HCT116 (cell line): ENCODE results near the gene HIBADH. TPM values are rescaled to one million over a fixed set of nuclear protein-coding genes. Genes with fewer than 3 reads are reported as not detected.

Experiments used
- ATAC-seq: fragments of 200-7000 bp; cut with Tn5 transposase; 2 replicates; pipeline ENCODE4 v1.9.1; 2020; ENCODE audit warnings: mild to moderate bottlenecking, moderate library complexity
- BruUV-seq: library from RNA; stranded (reverse); fragments of 400-500 nt; replicated peaks from 2 replicates; lab custom pipeline; 2021; lab: Mats Ljungman, UMichigan
- CTCF ChIA-PET: fragments of 300-600 bp; sonication (Branson Sonifier 250); formaldehyde crosslinking; loops from one replicate; lab custom pipeline; 2021; ENCODE audit warnings: antibody characterized with exemption; lab: Charles Lee
- POLR2A ChIA-PET: fragments of 300-600, 350-600 bp; sonication (Branson Sonifier 250); formaldehyde crosslinking; loops from one replicate; lab custom pipeline; 2021; ENCODE audit warnings: antibody characterized with exemption; lab: Charles Lee
- RAD21 ChIA-PET, 2 experiments: fragments of 300-600 bp; sonication (Branson Sonifier 250); formaldehyde crosslinking; loops; one replicate each; lab custom pipeline; 2023; ENCODE audit warnings: low total read pairs in 2 of 2; ENCODE audit not compliant: uncharacterized antibody in 2 of 2, unreplicated experiment in 2 of 2, low non-redundant PET in 1 of 2; lab: Charles Lee
- DNase-seq: peaks from one replicate; pipeline ENCODE4 v3.0.0-alpha.2; 2010; ENCODE audit warnings: low read depth, low spot score
- H2AFZ ChIP-seq: fragments of 200-600 bp; shearing (Covaris generic), sonication (generic); 2 replicates; pipeline ENCODE4 v1.6.1; 2017; ENCODE audit warnings: low read depth, mixed run types, mixed read lengths, antibody characterized with exemption, low read length; ENCODE audit not compliant: poor library complexity, severe bottlenecking
- H3K27ac ChIP-seq: 2 replicates; pipeline ENCODE4 v1.5.1; 2012; ENCODE audit warnings: low read depth, low read length
- H3K27me3 ChIP-seq: fragments of 200-600 bp; sonication (generic); 2 replicates; pipeline ENCODE4 v1.6.1; 2016; ENCODE audit warnings: mixed run types, low read length, mixed read lengths; ENCODE audit not compliant: insufficient read depth
- H3K36me3 ChIP-seq, 2 experiments: fragments of 200-500 bp in 1 of 2; fragments of 200-600 bp in 1 of 2; sonication (Bioruptor generic) in 1 of 2; sonication (generic) in 1 of 2; 2 replicates each; pipeline versions ENCODE4 v1.5.1 to v1.6.1; 2014 to 2016; ENCODE audit warnings: low read length in 2 of 2, inconsistent platforms in 1 of 2, mixed read lengths in 1 of 2, mixed run types in 1 of 2; ENCODE audit not compliant: insufficient read depth in 2 of 2, control insufficient read depth in 1 of 2
- H3K4me1 ChIP-seq, 2 experiments: fragments of 200-600 bp in 1 of 2; sonication (generic) in 1 of 2; 2 replicates each; pipeline versions ENCODE4 v1.5.1 to v1.6.1; 2012 to 2017; ENCODE audit warnings: low read length in 2 of 2, inconsistent platforms in 1 of 2, mild to moderate bottlenecking in 1 of 2, mixed read lengths in 1 of 2, mixed run types in 1 of 2, moderate library complexity in 1 of 2; ENCODE audit not compliant: insufficient read depth in 2 of 2, control insufficient read depth in 1 of 2
- H3K4me2 ChIP-seq: fragments of 200-600 bp; sonication (generic); 2 replicates; pipeline ENCODE4 v1.6.1; 2017; ENCODE audit warnings: mixed run types, low read length, mixed read lengths
- H3K4me3 ChIP-seq, 2 experiments: fragments of 200-600 bp in 1 of 2; sonication (generic) in 1 of 2; replicated peaks in 1 of 2; 2 replicates each; pipeline ENCODE4 v1.5.1; 2011 to 2016; ENCODE audit warnings: low read length in 2 of 2, control low read depth in 1 of 2, low read depth in 1 of 2, mild to moderate bottlenecking in 1 of 2, mixed read lengths in 1 of 2, mixed run types in 1 of 2
- H3K79me2 ChIP-seq: fragments of 200-600 bp; sonication (generic); 2 replicates; pipeline ENCODE4 v1.6.1; 2017; ENCODE audit warnings: mild to moderate bottlenecking, mixed run types, low read length, moderate library complexity, mixed read lengths; ENCODE audit not compliant: insufficient read depth
- H3K9ac ChIP-seq: fragments of 200-600 bp; sonication (generic); 2 replicates; pipeline ENCODE4 v1.6.1; 2016; ENCODE audit warnings: low read length, mixed read lengths
- H3K9me2 ChIP-seq: fragments of 200-600 bp; sonication (generic), shearing (Covaris generic); 2 replicates; pipeline ENCODE4 v1.6.1; 2017; ENCODE audit warnings: mixed run types, mild to moderate bottlenecking, moderate library complexity; ENCODE audit not compliant: insufficient read depth
- H3K9me3 ChIP-seq, 2 experiments: fragments of 200-500 bp in 1 of 2; fragments of 200-600 bp in 1 of 2; sonication (Bioruptor generic) in 1 of 2; sonication (generic) in 1 of 2; 2 replicates each; pipeline ENCODE4 v1.6.1; 2014 to 2017; ENCODE audit warnings: low read length in 2 of 2, mixed read lengths in 2 of 2, inconsistent platforms in 1 of 2, low read depth in 1 of 2, mild to moderate bottlenecking in 1 of 2, mixed run types in 1 of 2, moderate library complexity in 1 of 2; ENCODE audit not compliant: control insufficient read depth in 1 of 2, insufficient read depth in 1 of 2
- H4K20me1 ChIP-seq: fragments of 200-600 bp; sonication (generic), shearing (Covaris generic); 2 replicates; pipeline ENCODE4 v1.6.1; 2017; ENCODE audit warnings: mixed run types, mild to moderate bottlenecking, moderate library complexity; ENCODE audit not compliant: insufficient read depth
- CEBPB ChIP-seq: IDR thresholded peaks from 2 replicates; pipeline ENCODE4 v1.6.1; 2012; ENCODE audit warnings: low read depth
- EZH2 ChIP-seq: fragments of 200-600 bp; sonication (generic); IDR thresholded peaks from 2 replicates; pipeline ENCODE4 v1.6.1; 2017; ENCODE audit warnings: antibody characterized with exemption, mixed run types
- JUND ChIP-seq: IDR thresholded peaks from 2 replicates; pipeline ENCODE4 v1.6.1; 2012
- POLR2A ChIP-seq: IDR thresholded peaks from 2 replicates; pipeline ENCODE4 v1.7.0; 2011; ENCODE audit warnings: borderline replicate concordance; ENCODE audit not compliant: insufficient read depth, insufficient read length; ENCODE audit errors: extremely low read depth
- POLR2AphosphoS5 ChIP-seq: IDR thresholded peaks from 2 replicates; pipeline ENCODE4 v1.6.1; 2011; ENCODE audit warnings: mild to moderate bottlenecking, low read depth, low read length, moderate library complexity
- RAD21 ChIP-seq: IDR thresholded peaks from 2 replicates; pipeline ENCODE4 v1.6.1; 2012; ENCODE audit warnings: low read depth, mild to moderate bottlenecking
- SIN3A ChIP-seq: IDR thresholded peaks from 2 replicates; pipeline ENCODE4 v1.6.1; 2012; ENCODE audit warnings: low read depth
- YY1 ChIP-seq: IDR thresholded peaks from 2 replicates; pipeline ENCODE4 v1.6.1; 2011; ENCODE audit warnings: low read length, low read depth, moderate library complexity, mild to moderate bottlenecking; ENCODE audit not compliant: insufficient replicate concordance; ENCODE audit errors: extremely low read depth
- ZFX ChIP-seq: fragments of 450-650 bp; IDR thresholded peaks from 2 replicates; pipeline ENCODE4 v1.6.1; 2017
- intact Hi-C: fragments of 100-400 bp; cut with micrococcal nuclease; formaldehyde crosslinking; loops from 2 replicates; pipeline ENCODE4 v1.10.0; 2022
- total RNA-seq: library from RNA; stranded (reverse); gene quantifications from one replicate; pipeline ENCODE4 v1.2.1, GENCODE V29; 2021; ENCODE audit not compliant: unreplicated experiment
- TF ChIP-seq, protein P1 (sequence below), 3 experiments: fragments of 200-600 bp in 1 of 3; sonication (generic) in 1 of 3; IDR thresholded peaks in 2 of 3; conservative IDR thresholded peaks in 1 of 3; 2 replicates each; pipeline ENCODE4 v1.5.1; 2012 to 2017; ENCODE audit warnings: low read depth in 2 of 3, low read length in 2 of 3, antibody characterized with exemption in 1 of 3, borderline replicate concordance in 1 of 3, control low read depth in 1 of 3, mild to moderate bottlenecking in 1 of 3, mixed read lengths in 1 of 3, mixed run types in 1 of 3, moderate library complexity in 1 of 3; ENCODE audit not compliant: insufficient read depth in 1 of 3
- TF ChIP-seq, protein P2 (sequence below): IDR thresholded peaks from 2 replicates; pipeline ENCODE4 v1.6.1; 2011; ENCODE audit warnings: mild to moderate bottlenecking, low read length, moderate library complexity; ENCODE audit not compliant: insufficient replicate concordance; ENCODE audit errors: extremely low read depth
- TF ChIP-seq, protein P3 (sequence below): IDR thresholded peaks from 2 replicates; pipeline ENCODE4 v1.6.1; 2012

HIBADH gene
- total RNA-seq, 1 experiment from 2014 or later: 32.4 TPM

DNA sequence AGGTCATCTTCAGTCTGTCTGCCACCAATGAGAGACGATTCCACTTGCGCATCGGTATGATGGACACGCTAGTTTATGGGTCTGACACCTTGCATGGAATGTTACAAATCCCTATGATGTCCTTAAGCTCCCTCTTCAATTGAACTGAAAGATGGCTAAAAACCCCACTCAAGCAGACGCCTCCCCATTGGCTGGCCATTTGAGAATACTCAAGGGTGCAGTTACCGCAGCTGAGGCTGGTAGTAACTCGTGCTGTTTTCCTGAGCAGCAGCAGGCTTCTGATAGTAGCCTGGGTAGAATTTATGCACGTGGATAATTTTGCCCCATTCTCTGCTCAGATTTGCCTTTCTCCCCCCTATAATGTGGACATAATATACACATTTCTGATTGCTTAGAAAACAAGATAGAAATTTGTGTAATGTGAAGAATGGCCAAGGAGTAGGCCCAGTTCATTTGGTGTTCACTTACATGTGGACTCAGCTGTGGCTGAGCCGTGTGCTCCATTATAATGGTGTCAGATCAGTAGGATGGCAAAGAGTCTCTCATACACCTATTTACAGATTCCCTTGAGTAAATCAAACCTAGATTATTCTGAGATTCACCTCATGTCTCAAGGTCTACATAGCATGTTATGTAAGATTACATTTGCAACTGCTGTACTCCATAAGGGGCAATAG is 142.8 kb downstream of the HIBADH start:
- BruUV-seq: no TSS peak
- CTCF ChIA-PET: no interaction called here
- Histone ChIP-seq H3K9me2 (no peaks in the 10 kb centered on the region), H2AFZ (no peak overlapping the region), H3K27ac (no peak overlapping the region), H3K4me1 (no peaks in the 10 kb centered on the region), H4K20me1 (no peaks in the 10 kb centered on the region), H3K79me2 (no peaks in the 10 kb centered on the region), H3K4me2 (no peak overlapping the region), H3K9me3 (no peaks in the 10 kb centered on the region), H3K27me3 (no peaks in the 10 kb centered on the region), H3K36me3 (no peaks in the 10 kb centered on the region), H3K4me3 (no peak overlapping the region), H3K9ac (no peak overlapping the region)
- POLR2A ChIA-PET: no interaction called here
- intact Hi-C loops: no loop called here
- DNase-seq (no peak), ATAC-seq (no peak)
- RAD21 ChIA-PET: no interaction called here
- TF ChIP-seq EZH2 (no peak), ZFX (no peak), POLR2A (no peak), POLR2AphosphoS5 (no peak), CEBPB (no peak), YY1 (no peak), RAD21 (no peak), SIN3A (no peak), JUND (no peak)
- TF ChIP-seq, protein P1, sequence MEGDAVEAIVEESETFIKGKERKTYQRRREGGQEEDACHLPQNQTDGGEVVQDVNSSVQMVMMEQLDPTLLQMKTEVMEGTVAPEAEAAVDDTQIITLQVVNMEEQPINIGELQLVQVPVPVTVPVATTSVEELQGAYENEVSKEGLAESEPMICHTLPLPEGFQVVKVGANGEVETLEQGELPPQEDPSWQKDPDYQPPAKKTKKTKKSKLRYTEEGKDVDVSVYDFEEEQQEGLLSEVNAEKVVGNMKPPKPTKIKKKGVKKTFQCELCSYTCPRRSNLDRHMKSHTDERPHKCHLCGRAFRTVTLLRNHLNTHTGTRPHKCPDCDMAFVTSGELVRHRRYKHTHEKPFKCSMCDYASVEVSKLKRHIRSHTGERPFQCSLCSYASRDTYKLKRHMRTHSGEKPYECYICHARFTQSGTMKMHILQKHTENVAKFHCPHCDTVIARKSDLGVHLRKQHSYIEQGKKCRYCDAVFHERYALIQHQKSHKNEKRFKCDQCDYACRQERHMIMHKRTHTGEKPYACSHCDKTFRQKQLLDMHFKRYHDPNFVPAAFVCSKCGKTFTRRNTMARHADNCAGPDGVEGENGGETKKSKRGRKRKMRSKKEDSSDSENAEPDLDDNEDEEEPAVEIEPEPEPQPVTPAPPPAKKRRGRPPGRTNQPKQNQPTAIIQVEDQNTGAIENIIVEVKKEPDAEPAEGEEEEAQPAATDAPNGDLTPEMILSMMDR (IDR thresholded peaks at IDR 0.05 in 2 of 3, conservative IDR thresholded peaks at IDR 0.05 in 1 of 3; ENCODE audit: borderline replicate concordance in 1 of 3, insufficient read depth in 1 of 3, low read depth in 2 of 3, low read length in 2 of 3): no peak
- TF ChIP-seq, protein P2, sequence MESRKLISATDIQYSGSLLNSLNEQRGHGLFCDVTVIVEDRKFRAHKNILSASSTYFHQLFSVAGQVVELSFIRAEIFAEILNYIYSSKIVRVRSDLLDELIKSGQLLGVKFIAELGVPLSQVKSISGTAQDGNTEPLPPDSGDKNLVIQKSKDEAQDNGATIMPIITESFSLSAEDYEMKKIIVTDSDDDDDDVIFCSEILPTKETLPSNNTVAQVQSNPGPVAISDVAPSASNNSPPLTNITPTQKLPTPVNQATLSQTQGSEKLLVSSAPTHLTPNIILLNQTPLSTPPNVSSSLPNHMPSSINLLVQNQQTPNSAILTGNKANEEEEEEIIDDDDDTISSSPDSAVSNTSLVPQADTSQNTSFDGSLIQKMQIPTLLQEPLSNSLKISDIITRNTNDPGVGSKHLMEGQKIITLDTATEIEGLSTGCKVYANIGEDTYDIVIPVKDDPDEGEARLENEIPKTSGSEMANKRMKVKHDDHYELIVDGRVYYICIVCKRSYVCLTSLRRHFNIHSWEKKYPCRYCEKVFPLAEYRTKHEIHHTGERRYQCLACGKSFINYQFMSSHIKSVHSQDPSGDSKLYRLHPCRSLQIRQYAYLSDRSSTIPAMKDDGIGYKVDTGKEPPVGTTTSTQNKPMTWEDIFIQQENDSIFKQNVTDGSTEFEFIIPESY: no peak
- TF ChIP-seq, protein P3, sequence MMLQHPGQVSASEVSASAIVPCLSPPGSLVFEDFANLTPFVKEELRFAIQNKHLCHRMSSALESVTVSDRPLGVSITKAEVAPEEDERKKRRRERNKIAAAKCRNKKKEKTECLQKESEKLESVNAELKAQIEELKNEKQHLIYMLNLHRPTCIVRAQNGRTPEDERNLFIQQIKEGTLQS: no peak
